HG02938 (cell line): ENCODE measurements around the gene CAMK2G.

ENCODE experiments used
- ATAC-seq: cut with Tn5 transposase; IDR thresholded peaks from one replicate; pipeline ENCODE4 v1.9.1; 2021; ENCODE audit warnings: mild to moderate bottlenecking, moderate library complexity; ENCODE audit not compliant: unreplicated experiment

The CAMK2G gene

DNA sequence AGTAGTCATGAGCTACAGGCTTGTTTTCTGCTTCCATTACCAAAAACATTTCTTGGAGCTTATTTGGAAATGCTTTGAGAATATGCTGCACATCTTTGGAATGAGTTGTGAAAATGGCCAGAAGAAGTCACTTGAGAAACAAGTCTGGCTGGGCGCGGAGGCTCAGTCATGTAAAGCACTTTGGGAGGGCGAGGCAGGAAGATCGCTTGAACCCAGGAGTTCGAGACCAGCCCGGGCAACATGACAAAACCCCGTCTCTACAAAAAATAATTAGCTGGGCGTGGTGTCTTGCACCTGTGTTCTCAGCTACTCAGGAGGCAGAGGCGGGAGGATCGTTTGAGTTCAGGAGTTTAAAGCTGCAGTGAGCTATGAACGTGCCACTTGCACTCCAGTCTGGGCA lies 93.4 kb downstream of the CAMK2G start:
- no peak for ATAC-seq

DNA sequence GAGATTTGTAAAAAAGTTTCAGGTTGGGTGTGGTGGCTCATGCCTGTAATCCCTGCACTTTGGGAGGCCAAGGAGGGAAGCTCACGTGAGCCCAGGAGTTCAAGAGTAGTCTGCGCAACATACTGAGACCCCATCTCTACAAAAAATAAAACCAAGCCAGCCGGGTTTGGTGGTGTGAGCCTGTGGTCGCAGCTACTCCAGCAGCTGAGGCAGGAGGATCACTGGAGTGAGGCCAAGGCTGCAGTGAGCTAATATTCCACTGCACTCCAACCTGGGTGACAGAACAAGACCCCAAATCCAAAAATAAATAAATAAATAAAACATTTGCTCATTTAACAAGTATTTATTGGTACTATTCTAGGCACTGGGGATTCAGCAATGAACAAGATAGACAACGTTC lies 94.1 kb downstream of the CAMK2G start:
- no peak for ATAC-seq

DNA sequence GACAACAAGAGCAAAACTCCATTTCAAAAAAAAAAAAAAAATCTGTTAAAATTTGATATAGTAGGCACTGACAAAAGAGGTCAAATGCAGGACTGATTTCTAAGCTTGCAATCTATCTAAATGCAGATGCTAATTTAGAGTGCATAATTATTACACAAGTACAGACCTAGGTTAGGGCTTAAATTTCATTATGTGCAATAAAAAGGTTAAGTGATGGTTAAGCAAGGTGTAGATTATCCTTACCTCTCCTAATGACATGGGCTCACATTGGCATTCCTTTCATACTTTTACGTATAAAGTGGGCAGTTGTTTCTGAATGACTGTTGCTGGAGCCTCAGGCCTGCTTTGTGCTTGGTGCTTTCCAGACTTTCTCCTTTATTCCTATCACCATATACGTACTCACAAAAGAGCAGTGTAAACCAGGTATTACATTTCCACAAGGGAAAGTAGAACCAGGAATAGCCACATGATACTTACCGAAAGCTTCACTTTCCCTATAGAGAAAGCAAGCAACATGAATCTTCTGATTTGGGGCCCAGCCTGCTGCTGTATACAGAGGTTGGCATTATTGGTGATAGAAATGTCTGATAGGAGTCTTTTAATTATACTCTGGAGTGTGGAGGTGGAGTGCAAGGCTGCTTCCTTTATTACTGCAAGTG lies 94.7 kb downstream of the CAMK2G start:
- ATAC-seq = no peak

DNA sequence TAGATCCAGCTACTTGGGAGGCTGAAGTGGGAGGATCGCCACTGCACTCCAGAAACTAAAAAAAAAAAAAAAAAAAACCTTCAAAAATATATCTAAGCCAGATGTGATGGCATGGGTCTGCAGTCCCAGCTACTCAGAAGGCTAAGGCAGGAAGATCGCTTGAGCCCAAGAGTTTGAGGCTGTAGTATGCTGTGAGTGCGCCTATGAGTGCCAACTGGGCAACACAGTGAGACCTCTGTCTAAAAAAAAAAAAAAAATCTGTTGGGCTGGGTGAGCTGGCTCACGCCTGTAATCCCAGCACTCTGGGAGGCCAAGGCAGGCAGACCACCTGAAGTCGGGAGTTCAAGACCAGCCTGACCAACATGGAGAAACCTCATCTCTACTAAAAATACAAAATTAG lies 95.3 kb downstream of the CAMK2G start:
- no peak for ATAC-seq

DNA sequence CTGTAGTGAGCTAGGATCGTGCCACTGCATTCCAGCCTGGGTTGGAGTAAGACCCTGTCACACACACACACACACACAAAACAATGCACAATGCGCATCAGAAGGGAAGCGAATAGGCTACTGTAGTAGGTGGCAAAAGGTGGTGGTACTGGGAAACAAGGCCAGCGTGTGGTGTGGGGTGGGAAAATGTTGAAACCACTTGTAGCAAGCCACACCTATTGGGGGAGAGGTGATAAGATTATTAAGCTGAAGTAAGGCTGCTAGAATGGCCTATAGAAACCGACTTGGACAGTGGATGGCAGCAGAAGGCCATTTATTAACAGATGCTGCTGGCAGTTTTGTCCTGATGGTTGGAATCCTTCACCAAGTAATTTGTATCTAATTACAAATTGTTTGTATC lies 99.7 kb downstream of the CAMK2G start:
- ATAC-seq = no peak

DNA sequence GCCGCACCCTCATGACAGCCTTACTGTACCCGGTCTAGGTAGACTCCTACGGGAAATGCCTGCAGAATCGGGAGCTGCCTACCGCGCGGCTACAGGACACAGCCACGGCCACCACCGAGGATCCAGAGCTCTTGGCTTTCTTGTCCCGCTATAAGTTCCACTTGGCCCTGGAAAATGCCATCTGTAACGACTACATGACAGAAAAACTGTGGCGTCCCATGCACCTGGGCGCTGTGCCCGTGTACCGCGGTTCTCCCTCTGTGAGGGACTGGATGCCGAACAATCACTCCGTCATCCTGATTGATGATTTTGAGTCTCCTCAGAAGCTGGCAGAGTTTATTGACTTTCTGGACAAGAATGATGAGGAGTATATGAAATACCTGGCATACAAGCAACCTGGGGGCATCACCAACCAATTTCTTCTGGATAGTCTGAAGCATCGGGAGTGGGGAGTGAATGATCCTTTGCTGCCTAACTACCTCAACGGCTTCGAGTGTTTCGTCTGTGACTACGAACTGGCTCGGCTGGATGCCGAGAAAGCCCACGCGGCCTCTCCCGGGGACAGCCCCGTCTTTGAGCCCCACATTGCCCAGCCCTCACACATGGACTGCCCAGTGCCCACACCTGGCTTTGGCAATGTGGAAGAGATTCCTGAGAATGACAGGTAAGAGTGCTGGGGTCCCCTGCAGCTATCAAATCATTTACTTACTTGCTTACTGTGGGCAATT lies 101.0 kb downstream of the CAMK2G start:
- ATAC-seq = peak; percentile 8

DNA sequence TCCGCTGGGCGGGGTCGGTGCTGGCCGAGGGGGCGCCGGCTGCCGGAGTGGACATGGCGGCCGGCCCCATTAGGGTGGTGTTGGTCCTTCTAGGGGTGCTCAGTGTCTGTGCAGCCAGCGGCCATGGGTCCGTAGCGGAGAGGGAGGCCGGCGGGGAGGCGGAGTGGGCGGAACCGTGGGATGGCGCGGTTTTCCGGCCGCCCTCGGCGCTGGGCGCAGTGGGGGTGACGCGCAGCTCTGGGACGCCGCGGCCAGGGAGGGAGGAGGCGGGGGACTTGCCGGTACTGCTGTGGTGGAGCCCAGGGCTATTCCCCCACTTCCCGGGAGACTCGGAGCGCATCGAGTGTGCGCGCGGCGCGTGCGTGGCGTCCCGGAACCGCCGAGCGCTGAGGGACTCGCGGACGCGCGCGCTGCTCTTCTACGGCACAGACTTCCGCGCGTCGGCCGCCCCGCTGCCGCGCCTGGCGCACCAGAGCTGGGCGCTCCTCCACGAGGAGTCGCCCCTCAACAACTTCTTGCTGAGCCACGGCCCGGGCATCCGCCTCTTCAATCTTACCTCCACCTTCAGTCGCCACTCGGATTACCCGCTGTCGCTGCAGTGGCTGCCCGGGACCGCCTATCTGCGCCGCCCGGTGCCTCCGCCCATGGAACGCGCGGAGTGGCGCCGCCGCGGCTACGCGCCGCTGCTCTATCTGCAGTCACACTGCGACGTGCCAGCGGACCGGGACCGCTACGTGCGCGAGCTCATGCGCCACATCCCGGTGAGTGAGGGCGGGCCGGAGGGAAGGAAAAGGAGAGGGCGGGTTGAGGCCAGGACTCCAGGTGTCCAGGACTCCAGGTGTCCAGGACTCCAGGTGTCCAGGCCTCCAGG lies 101.8 kb downstream of the CAMK2G start:
- peak; percentile 56 for ATAC-seq

DNA sequence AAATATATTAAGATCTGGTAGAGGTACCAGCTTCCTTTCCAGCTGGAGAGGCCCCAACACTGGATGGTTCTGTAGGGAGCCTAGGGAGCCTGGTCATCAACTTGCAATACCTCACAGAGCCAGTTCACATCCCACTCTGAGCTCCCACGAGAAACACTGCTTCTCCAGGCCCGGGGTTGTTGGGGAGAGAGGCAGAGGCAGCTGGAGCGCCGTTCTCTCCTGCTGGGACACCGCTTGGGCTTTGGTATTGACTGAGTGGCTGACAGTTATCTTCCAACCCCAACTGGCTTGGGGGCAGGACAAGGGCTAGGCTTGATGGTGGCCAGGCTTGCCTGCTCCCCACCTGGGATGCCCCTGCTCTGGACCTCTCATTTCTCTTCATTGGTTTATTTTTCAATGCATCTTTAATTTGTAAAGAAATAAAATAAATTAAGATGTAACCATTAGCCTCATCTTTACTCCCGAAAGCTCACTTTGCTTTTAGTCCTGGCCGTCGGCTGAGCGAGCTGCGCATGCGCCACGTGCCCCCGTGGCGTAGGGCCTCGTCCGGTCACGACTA lies 102.6 kb downstream of the CAMK2G start:
- ATAC-seq = peak; percentile 33

DNA sequence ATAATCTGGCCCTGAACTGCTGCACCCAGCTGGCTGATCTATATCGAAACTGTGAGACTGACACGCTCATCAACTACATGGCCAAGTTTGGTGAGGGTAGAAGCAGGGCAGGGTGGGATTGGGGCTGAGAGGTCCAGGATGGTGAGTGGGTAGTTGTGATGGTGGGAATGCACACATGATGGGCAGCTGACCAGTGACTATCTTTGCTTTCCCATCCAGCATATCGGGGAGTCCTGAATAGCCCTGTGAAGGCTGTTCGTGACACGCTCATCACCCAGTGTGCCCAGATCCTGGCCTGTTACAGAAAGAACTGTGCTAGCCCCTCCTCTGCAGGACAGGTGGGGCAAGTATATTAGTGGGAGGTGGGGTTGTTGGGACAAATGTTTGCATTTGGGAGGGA lies 105.0 kb downstream of the CAMK2G start:
- no peak for ATAC-seq

DNA sequence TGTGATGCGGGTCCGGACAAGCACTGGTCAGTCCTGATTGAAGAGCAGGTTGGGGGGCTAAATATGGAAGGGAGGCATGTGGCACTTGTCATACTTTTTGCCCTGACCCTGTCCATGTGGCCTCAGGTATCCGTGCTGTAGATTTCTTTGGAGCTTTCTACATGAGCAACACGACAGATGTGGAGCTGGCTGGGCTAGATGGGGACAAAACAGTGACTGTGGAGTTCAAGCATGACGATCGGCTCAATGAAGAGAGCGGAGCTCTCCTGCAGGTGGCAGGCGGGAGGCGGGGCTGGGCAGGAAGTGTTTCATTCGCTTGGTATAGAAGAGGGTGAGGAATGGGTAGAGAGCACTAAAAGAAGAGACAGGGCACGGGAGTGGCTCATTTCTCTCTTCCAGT lies 105.5 kb downstream of the CAMK2G start:
- ATAC-seq = no peak

DNA sequence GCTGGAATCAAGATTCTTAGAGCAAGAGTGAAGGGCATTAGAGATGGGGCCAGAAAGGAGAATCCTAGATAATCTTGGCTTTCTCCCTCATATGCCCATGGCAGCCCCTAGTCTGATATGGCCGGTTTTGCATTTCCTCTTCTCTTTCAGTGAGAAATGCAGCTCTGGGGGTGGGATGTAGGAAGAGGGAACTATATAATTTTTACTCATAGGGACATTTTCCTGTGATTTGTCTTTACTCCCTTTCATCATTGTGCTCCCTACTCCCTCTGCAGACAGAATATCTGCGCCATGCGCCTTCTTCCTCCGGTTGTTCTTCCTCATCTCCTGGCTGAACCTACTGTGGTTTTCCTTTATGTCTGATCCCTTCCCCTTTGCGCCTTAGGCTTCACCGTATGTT lies 109.3 kb downstream of the CAMK2G start:
- ATAC-seq = no peak

DNA sequence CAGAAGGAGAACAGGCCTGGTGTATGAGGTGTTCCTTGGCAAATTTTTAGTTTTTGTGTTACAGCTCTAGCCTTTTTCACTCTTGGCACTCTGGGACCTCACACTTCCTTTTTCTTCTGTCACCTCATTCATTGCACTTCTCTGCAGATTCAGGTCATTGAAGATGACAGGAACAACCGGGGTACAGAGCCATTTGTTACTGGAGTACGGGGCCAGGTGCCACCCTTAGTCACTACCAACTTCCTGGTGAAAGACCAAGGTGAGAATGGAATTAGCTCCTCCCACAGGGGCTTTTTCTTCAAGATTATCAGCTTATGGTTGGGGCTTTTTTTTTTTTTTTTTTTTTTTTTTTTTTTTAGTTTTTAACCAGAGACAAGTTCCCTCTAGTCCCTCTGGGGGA lies 111.0 kb downstream of the CAMK2G start:
- ATAC-seq = no peak

DNA sequence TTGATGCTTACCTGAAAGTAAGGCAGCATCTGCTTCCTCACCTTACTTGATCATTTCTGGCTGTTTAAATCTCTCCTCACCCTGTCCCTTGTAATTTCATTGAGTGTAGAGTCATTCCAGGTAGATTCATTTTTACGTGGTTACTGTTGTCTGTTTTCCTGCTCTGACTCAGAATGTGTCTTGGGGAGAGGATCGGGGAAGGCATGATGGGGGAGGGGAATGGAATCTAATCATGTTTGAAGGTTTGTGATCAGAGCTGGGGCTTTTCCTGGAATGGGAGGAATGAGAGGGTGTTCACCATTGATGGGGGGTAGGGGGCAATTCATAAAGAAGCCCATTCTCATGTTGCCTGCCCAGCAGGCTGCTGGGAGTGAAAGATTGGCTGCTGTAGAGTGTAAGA lies 111.4 kb downstream of the CAMK2G start:
- no peak for ATAC-seq
